ENCODE results near the gene SFSWAP. TPM values are rescaled to one million over a fixed set of nuclear protein-coding genes. Genes with fewer than 3 reads are reported as not detected.

The SFSWAP gene
- polyA plus RNA-seq, 4 donors, result 19.7 to 34.7 (median 33.4) TPM

DNA sequence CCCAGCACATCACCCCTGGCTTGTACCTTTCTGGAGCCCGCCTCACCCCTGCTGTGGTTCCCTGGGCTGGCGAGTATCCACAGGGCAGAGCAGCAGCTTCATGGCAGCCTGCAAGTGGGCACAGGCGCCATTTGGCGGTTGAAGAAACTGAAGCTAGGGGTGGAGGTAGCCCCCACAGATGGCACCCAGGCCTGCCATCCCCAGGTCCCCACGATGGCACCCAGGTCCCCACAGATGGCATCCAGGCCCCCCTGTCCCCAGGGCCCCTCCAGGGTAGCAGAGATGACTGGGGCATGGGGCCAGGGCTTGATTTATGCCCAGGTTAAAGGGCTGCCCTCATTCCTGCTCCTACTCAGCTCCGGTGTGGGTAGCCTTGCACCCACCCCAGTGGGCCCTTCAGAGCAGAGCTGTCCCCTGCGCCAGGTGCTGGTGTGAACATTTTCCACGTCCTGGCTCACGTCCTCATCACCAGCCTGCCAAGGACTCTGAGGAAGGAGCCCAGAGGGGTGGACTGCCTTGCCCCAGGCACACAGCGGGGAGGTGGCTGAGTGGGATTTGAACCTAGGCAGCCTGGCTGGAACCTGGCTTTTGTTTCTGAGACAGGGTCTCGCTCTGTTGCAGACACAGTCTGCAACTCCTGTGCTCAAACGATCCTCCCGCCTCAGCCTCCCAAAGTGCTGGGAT is 126.0 kb downstream of the SFSWAP start:
- DNase-seq (no peak), FAIRE-seq (no peak)
- H3K36me3 ChIP-seq (ENCODE audit: control insufficient read depth in 3 of 3, insufficient read depth in 2 of 3, low read depth in 1 of 3, low read length in 3 of 3), result no peaks in the 10 kb centered on the region
- H3K9me3 ChIP-seq (ENCODE audit: control insufficient read depth in 2 of 2, insufficient read depth in 1 of 2, low read depth in 1 of 2, low read length in 1 of 2), result no peaks in the 10 kb centered on the region
- no peak overlapping the region for H3K27ac ChIP-seq (ENCODE audit: low read depth in 1 of 3, low read length in 2 of 3)
- WGBS, 3 donors, result 69 to 84% (median 79%) methylated on average over 12 to 13 of the region's 13 CpGs
- H3K27me3 ChIP-seq (ENCODE audit: control insufficient read depth in 3 of 3, insufficient read depth in 3 of 3, low read length in 3 of 3), result peaks cover 0 to 18% (median 2%) of the 10 kb centered on the region in 3 donors
- H3K4me1 ChIP-seq (ENCODE audit: control insufficient read depth in 3 of 3, insufficient read depth in 2 of 3, low read depth in 1 of 3, low read length in 2 of 3), result no peaks in the 10 kb centered on the region
- H3K4me3 ChIP-seq (ENCODE audit: low read depth in 1 of 3, low read length in 3 of 3), result no peak overlapping the region

GRCh38 chr12:131840643-131841416 is 129.9 kb downstream of the SFSWAP start:
- Histone ChIP-seq H3K36me3 (ENCODE audit: control insufficient read depth in 3 of 3, insufficient read depth in 2 of 3, low read depth in 1 of 3, low read length in 3 of 3) (no peaks in the 10 kb centered on the region), H3K27me3 (ENCODE audit: control insufficient read depth in 3 of 3, insufficient read depth in 3 of 3, low read length in 3 of 3) (no peaks in the 10 kb centered on the region), H3K4me3 (ENCODE audit: low read depth in 1 of 3, low read length in 3 of 3) (no peak overlapping the region), H3K9me3 (ENCODE audit: control insufficient read depth in 2 of 2, insufficient read depth in 1 of 2, low read depth in 1 of 2, low read length in 1 of 2) (no peaks in the 10 kb centered on the region), H3K4me1 (ENCODE audit: control insufficient read depth in 3 of 3, insufficient read depth in 2 of 3, low read depth in 1 of 3, low read length in 2 of 3) (no peaks in the 10 kb centered on the region), H3K27ac (ENCODE audit: low read depth in 1 of 3, low read length in 2 of 3) (no peak overlapping the region)
- no peak for FAIRE-seq
- 81 to 88% (median 81%) methylated on average over 42 to 46 of the region's 46 CpGs for WGBS, 3 donors
- DNase-seq, result peak in 1 of 2 donors; percentile 59

- H3K4me3 ChIP-seq (ENCODE audit: low read depth in 1 of 3, low read length in 3 of 3), result no peak overlapping the region
- H3K4me1 ChIP-seq (ENCODE audit: control insufficient read depth in 3 of 3, insufficient read depth in 2 of 3, low read depth in 1 of 3, low read length in 2 of 3), result no peaks in the 10 kb centered on the region
- no peak overlapping the region for H3K27ac ChIP-seq (ENCODE audit: low read depth in 1 of 3, low read length in 2 of 3)
- H3K9me3 ChIP-seq (ENCODE audit: control insufficient read depth in 2 of 2, insufficient read depth in 1 of 2, low read depth in 1 of 2, low read length in 1 of 2), result no peaks in the 10 kb centered on the region
- DNase-seq (no peak), FAIRE-seq (no peak)
- 91 to 94% (median 93%) methylated on average over 21 to 22 of the region's 22 CpGs for WGBS, 3 donors
- H3K27me3 ChIP-seq (ENCODE audit: control insufficient read depth in 3 of 3, insufficient read depth in 3 of 3, low read length in 3 of 3), result no peaks in the 10 kb centered on the region
- no peaks in the 10 kb centered on the region for H3K36me3 ChIP-seq (ENCODE audit: control insufficient read depth in 3 of 3, insufficient read depth in 2 of 3, low read depth in 1 of 3, low read length in 3 of 3)
Observed at GRCh38 chr12:131841547-131841946, 130.7 kb downstream of the SFSWAP start.

DNA sequence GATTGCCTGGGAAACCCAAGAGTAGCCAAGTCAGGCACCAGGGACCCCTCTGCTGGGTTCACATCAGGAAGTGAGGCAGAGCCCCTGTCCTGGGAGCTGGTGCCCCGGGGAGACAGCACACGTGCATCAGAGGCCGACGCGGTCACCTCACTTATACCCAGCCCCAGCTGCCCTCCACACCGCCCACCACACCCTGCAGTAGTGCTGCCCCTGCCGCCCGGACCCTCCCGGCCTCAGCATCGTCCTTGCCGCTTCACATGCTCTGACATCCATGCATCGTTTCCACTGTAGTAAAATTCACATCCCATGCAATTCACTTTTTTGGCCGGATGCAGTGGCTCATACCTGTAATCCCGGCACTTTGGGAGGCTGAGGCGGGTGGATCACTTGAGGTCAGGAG is 131.3 kb downstream of the SFSWAP start:
- Histone ChIP-seq H3K27ac (ENCODE audit: low read depth in 1 of 3, low read length in 2 of 3) (no peak overlapping the region), H3K4me3 (ENCODE audit: low read depth in 1 of 3, low read length in 3 of 3) (peak overlapping the region in 1 of 3 donors; percentile 0), H3K4me1 (ENCODE audit: control insufficient read depth in 3 of 3, insufficient read depth in 2 of 3, low read depth in 1 of 3, low read length in 2 of 3) (no peaks in the 10 kb centered on the region), H3K36me3 (ENCODE audit: control insufficient read depth in 3 of 3, insufficient read depth in 2 of 3, low read depth in 1 of 3, low read length in 3 of 3) (no peaks in the 10 kb centered on the region), H3K27me3 (ENCODE audit: control insufficient read depth in 3 of 3, insufficient read depth in 3 of 3, low read length in 3 of 3) (no peaks in the 10 kb centered on the region), H3K9me3 (ENCODE audit: control insufficient read depth in 2 of 2, insufficient read depth in 1 of 2, low read depth in 1 of 2, low read length in 1 of 2) (no peaks in the 10 kb centered on the region)
- 82 to 89% (median 84%) methylated on average over 15 of the region's 15 CpGs for WGBS, 3 donors
- DNase-seq (no peak), FAIRE-seq (no peak)

DNA sequence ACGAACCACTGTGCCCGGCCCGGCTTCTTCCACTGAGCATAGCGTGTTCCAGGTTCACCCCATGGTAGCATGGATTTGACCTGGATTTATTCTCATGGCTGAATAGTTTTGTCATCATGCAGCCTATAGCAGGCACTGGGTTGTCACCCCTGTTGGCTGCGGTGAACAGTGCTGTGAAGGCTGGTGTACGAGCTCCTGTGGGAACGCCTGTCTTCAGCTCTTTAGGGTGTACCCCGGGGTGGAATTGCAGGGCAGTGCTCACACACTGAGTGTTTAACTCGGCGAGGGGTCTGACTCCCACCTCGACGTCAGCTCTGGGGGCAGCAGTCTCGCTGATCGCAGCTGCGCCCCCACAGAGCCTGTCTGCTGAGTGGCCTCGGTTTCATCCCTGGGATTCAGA is 132.6 kb downstream of the SFSWAP start:
- WGBS, 3 donors, result 85 to 92% (median 90%) methylated on average over 16 of the region's 16 CpGs
- Histone ChIP-seq H3K36me3 (ENCODE audit: control insufficient read depth in 3 of 3, insufficient read depth in 2 of 3, low read depth in 1 of 3, low read length in 3 of 3) (no peaks in the 10 kb centered on the region), H3K27ac (ENCODE audit: low read depth in 1 of 3, low read length in 2 of 3) (no peak overlapping the region), H3K4me3 (ENCODE audit: low read depth in 1 of 3, low read length in 3 of 3) (no peak overlapping the region), H3K9me3 (ENCODE audit: control insufficient read depth in 2 of 2, insufficient read depth in 1 of 2, low read depth in 1 of 2, low read length in 1 of 2) (no peaks in the 10 kb centered on the region), H3K4me1 (ENCODE audit: control insufficient read depth in 3 of 3, insufficient read depth in 2 of 3, low read depth in 1 of 3, low read length in 2 of 3) (no peaks in the 10 kb centered on the region), H3K27me3 (ENCODE audit: control insufficient read depth in 3 of 3, insufficient read depth in 3 of 3, low read length in 3 of 3) (no peaks in the 10 kb centered on the region)
- no peak for DNase-seq
- FAIRE-seq, result no peak

DNA sequence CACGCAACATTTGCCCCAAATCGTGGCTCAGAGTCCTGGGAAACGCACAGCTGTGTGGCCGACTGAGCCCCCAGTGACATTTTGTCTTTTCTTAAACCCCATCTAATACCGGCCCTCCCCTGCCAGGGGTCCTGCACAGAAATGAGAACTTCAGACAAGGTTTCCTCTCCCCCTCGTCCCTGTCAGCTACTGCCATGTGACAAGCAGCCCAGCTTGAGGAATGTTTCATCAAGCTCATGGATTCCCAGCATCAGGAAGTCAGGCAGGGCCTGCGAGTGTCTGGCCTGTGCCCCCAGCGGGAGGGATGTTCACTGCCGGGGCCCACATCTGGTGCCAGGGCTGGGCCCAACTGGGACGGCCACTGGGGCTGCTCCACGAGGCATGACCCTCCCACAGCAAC is 133.2 kb downstream of the SFSWAP start:
- WGBS, 3 donors, result 86 to 91% (median 87%) methylated on average over 11 of the region's 11 CpGs
- Histone ChIP-seq H3K4me1 (ENCODE audit: control insufficient read depth in 3 of 3, insufficient read depth in 2 of 3, low read depth in 1 of 3, low read length in 2 of 3) (no peaks in the 10 kb centered on the region), H3K27me3 (ENCODE audit: control insufficient read depth in 3 of 3, insufficient read depth in 3 of 3, low read length in 3 of 3) (no peaks in the 10 kb centered on the region), H3K36me3 (ENCODE audit: control insufficient read depth in 3 of 3, insufficient read depth in 2 of 3, low read depth in 1 of 3, low read length in 3 of 3) (no peaks in the 10 kb centered on the region), H3K9me3 (ENCODE audit: control insufficient read depth in 2 of 2, insufficient read depth in 1 of 2, low read depth in 1 of 2, low read length in 1 of 2) (no peaks in the 10 kb centered on the region), H3K4me3 (ENCODE audit: low read depth in 1 of 3, low read length in 3 of 3) (no peak overlapping the region), H3K27ac (ENCODE audit: low read depth in 1 of 3, low read length in 2 of 3) (no peak overlapping the region)
- FAIRE-seq, result no peak
- DNase-seq, result no peak

DNA sequence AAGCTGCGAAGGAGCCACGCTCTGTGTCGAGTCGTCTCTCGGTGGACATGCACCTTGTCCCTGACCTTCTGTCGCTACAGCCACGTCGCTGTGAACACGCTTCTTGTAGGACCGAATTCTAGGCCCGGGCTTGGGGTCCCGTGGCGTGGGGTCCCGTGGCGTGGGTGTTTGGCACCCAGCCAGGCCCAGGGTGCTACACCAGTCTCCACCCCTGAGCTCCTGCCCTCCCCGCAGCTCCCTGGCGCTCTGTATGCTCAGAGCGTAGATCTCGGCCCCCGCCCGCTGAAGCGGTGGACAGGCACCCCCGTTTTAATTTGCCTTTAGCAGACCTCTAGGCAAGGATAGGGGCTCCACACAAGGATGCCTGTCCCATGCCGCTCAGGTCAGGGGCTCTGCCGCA is 133.8 kb downstream of the SFSWAP start:
- H3K36me3 ChIP-seq (ENCODE audit: control insufficient read depth in 3 of 3, insufficient read depth in 2 of 3, low read depth in 1 of 3, low read length in 3 of 3), result no peaks in the 10 kb centered on the region
- DNase-seq, result no peak
- no peak overlapping the region for H3K4me3 ChIP-seq (ENCODE audit: low read depth in 1 of 3, low read length in 3 of 3)
- no peak for FAIRE-seq
- WGBS, 3 donors, result 89 to 92% (median 91%) methylated on average over 23 to 25 of the region's 25 CpGs
- no peaks in the 10 kb centered on the region for H3K9me3 ChIP-seq (ENCODE audit: control insufficient read depth in 2 of 2, insufficient read depth in 1 of 2, low read depth in 1 of 2, low read length in 1 of 2)
- no peaks in the 10 kb centered on the region for H3K4me1 ChIP-seq (ENCODE audit: control insufficient read depth in 3 of 3, insufficient read depth in 2 of 3, low read depth in 1 of 3, low read length in 2 of 3)
- H3K27me3 ChIP-seq (ENCODE audit: control insufficient read depth in 3 of 3, insufficient read depth in 3 of 3, low read length in 3 of 3), result no peaks in the 10 kb centered on the region
- H3K27ac ChIP-seq (ENCODE audit: low read depth in 1 of 3, low read length in 2 of 3), result no peak overlapping the region

- Histone ChIP-seq H3K4me3 (ENCODE audit: low read depth in 1 of 3, low read length in 3 of 3) (no peak overlapping the region), H3K4me1 (ENCODE audit: control insufficient read depth in 3 of 3, insufficient read depth in 2 of 3, low read depth in 1 of 3, low read length in 2 of 3) (no peaks in the 10 kb centered on the region), H3K27me3 (ENCODE audit: control insufficient read depth in 3 of 3, insufficient read depth in 3 of 3, low read length in 3 of 3) (no peaks in the 10 kb centered on the region), H3K9me3 (ENCODE audit: control insufficient read depth in 2 of 2, insufficient read depth in 1 of 2, low read depth in 1 of 2, low read length in 1 of 2) (no peaks in the 10 kb centered on the region), H3K27ac (ENCODE audit: low read depth in 1 of 3, low read length in 2 of 3) (no peak overlapping the region), H3K36me3 (ENCODE audit: control insufficient read depth in 3 of 3, insufficient read depth in 2 of 3, low read depth in 1 of 3, low read length in 3 of 3) (no peaks in the 10 kb centered on the region)
- 88 to 91% (median 89%) methylated on average over 25 to 29 of the region's 29 CpGs for WGBS, 3 donors
- DNase-seq (no peak), FAIRE-seq (no peak)
Observed at GRCh38 chr12:131845121-131845520, 134.2 kb downstream of the SFSWAP start.
